ENCODE data around the gene ADAM8. TPM values are rescaled to one million over a fixed set of nuclear protein-coding genes. Genes with fewer than 3 reads are reported as not detected.

The ADAM8 gene
- total RNA-seq, 1 experiment from 2014 or later: 3.7 TPM

DNA sequence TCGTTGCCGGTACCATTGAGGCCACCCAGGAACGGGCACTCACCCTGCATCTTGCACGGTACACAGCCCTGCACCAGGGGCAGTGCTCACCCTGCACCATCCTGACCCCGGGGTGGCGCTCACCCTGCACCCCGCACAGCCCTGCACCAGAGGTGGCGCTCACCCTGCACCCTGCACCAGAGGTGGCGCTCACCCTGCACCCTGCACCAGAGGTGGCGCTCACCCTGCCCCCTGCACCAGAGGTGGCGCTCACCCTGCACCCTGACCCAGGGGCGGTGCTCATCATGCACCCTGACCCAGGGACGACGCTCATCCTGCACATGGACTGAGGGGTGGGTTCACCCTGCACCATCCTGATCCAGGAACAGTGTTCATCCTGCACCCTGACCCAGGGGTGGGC lies 25.6 kb upstream of the ADAM8 start:
- no peaks in the 10 kb centered on the region for H3K9me3 ChIP-seq (ENCODE audit: control insufficient read depth, insufficient read depth, low read depth, low read length)
- ChIA-PET CTCF (no interaction called here), POLR2A (no interaction called here)
- no peak overlapping the region for H3K4me3 ChIP-seq (ENCODE audit: low read depth in 2 of 2, low read length in 2 of 2)
- no peak for DNase-seq (ENCODE audit: low read depth, low spot score)
- peaks cover 5% of the 10 kb centered on the region; the same call in 1 of the 2 replicates for H3K4me1 ChIP-seq (ENCODE audit: control insufficient read depth, insufficient read depth, low read length)
- ATAC-seq: no peak
- no TSS peak for BruUV-seq (replicated peaks)
- no peak for TF ChIP-seq POLR2AphosphoS5 (IDR thresholded peaks at IDR 0.05; ENCODE audit: low read depth, low read length)
- TF ChIP-seq, protein P1, sequence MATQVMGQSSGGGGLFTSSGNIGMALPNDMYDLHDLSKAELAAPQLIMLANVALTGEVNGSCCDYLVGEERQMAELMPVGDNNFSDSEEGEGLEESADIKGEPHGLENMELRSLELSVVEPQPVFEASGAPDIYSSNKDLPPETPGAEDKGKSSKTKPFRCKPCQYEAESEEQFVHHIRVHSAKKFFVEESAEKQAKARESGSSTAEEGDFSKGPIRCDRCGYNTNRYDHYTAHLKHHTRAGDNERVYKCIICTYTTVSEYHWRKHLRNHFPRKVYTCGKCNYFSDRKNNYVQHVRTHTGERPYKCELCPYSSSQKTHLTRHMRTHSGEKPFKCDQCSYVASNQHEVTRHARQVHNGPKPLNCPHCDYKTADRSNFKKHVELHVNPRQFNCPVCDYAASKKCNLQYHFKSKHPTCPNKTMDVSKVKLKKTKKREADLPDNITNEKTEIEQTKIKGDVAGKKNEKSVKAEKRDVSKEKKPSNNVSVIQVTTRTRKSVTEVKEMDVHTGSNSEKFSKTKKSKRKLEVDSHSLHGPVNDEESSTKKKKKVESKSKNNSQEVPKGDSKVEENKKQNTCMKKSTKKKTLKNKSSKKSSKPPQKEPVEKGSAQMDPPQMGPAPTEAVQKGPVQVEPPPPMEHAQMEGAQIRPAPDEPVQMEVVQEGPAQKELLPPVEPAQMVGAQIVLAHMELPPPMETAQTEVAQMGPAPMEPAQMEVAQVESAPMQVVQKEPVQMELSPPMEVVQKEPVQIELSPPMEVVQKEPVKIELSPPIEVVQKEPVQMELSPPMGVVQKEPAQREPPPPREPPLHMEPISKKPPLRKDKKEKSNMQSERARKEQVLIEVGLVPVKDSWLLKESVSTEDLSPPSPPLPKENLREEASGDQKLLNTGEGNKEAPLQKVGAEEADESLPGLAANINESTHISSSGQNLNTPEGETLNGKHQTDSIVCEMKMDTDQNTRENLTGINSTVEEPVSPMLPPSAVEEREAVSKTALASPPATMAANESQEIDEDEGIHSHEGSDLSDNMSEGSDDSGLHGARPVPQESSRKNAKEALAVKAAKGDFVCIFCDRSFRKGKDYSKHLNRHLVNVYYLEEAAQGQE (IDR thresholded peaks at IDR 0.05; ENCODE audit: insufficient read depth in 1 of 2, low read depth in 2 of 2, low read length in 1 of 2): no peak
- no peak for TF ChIP-seq TCF7L2 (IDR thresholded peaks at IDR 0.05; ENCODE audit: low read depth, low read length)
- TF ChIP-seq, protein P2, sequence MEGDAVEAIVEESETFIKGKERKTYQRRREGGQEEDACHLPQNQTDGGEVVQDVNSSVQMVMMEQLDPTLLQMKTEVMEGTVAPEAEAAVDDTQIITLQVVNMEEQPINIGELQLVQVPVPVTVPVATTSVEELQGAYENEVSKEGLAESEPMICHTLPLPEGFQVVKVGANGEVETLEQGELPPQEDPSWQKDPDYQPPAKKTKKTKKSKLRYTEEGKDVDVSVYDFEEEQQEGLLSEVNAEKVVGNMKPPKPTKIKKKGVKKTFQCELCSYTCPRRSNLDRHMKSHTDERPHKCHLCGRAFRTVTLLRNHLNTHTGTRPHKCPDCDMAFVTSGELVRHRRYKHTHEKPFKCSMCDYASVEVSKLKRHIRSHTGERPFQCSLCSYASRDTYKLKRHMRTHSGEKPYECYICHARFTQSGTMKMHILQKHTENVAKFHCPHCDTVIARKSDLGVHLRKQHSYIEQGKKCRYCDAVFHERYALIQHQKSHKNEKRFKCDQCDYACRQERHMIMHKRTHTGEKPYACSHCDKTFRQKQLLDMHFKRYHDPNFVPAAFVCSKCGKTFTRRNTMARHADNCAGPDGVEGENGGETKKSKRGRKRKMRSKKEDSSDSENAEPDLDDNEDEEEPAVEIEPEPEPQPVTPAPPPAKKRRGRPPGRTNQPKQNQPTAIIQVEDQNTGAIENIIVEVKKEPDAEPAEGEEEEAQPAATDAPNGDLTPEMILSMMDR (IDR thresholded peaks at IDR 0.05): no peak
- no peak for TF ChIP-seq SIN3A (IDR thresholded peaks at IDR 0.05; ENCODE audit: borderline replicate concordance, insufficient read depth, low read depth, low read length)
- H3K36me3 ChIP-seq (ENCODE audit: control insufficient read depth, insufficient read depth, low read length): no peaks in the 10 kb centered on the region; the same call in 1 of the 2 replicates
- in situ Hi-C loops (cut with HindIII; ENCODE audit: low pct_unique_long_range_greater_than_20kb, low sequenced_read_pairs) (no loop called here), intact Hi-C loops (cut with micrococcal nuclease; ENCODE audit: unreplicated experiment) (no loop called here)
- no peak overlapping the region for H3K27ac ChIP-seq (ENCODE audit: low read length)
- no peaks in the 10 kb centered on the region for H3K27me3 ChIP-seq (ENCODE audit: control insufficient read depth, insufficient read depth, low read length)

DNA sequence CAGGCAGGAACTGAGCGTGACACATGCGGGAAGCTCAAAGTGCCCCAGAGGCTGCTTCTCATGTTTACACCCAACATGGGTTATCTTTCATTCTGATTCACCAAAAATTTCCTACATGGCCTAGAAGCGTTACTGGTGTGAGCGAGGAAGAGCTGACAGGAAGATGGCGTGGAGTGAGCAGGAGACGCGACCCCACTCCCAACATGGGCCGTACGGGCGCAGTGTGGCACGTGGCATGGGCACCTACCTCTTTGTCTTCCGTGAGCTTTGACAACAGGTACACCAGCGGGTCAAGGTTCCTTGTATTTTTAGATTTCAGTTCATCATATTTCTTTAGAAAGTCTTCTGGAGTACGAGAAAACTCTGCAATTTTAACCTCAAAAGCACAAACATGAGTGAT lies 23.1 kb upstream of the ADAM8 start:
- Histone ChIP-seq H3K9me3 (ENCODE audit: control insufficient read depth, insufficient read depth, low read depth, low read length) (no peaks in the 10 kb centered on the region), H3K27me3 (ENCODE audit: control insufficient read depth, insufficient read depth, low read length) (no peaks in the 10 kb centered on the region), H3K36me3 (ENCODE audit: control insufficient read depth, insufficient read depth, low read length) (peaks cover 4% of the 10 kb centered on the region; the same call in 1 of the 2 replicates), H3K4me1 (ENCODE audit: control insufficient read depth, insufficient read depth, low read length) (no peaks in the 10 kb centered on the region), H3K4me3 (ENCODE audit: low read depth in 2 of 2, low read length in 2 of 2) (no peak overlapping the region), H3K27ac (ENCODE audit: low read length) (no peak overlapping the region)
- DNase-seq (ENCODE audit: low read depth, low spot score) (no peak), ATAC-seq (no peak)
- no peak for TF ChIP-seq SIN3A (IDR thresholded peaks at IDR 0.05; ENCODE audit: borderline replicate concordance, insufficient read depth, low read depth, low read length)
- TF ChIP-seq, protein P2 (IDR thresholded peaks at IDR 0.05): no peak
- no peak for TF ChIP-seq TCF7L2 (IDR thresholded peaks at IDR 0.05; ENCODE audit: low read depth, low read length)
- TF ChIP-seq, protein P1 (IDR thresholded peaks at IDR 0.05; ENCODE audit: insufficient read depth in 1 of 2, low read depth in 2 of 2, low read length in 1 of 2): no peak
- no peak for TF ChIP-seq POLR2AphosphoS5 (IDR thresholded peaks at IDR 0.05; ENCODE audit: low read depth, low read length)
- in situ Hi-C loops (cut with HindIII; ENCODE audit: low pct_unique_long_range_greater_than_20kb, low sequenced_read_pairs): no loop called here
- ChIA-PET POLR2A (no interaction called here), CTCF (no interaction called here)
- BruUV-seq (replicated peaks): no TSS peak
- intact Hi-C loops (cut with micrococcal nuclease; ENCODE audit: unreplicated experiment): no loop called here
